ENCODE measurements around the gene LENG9.
"Not testable (repeated sequence)": the region's sequence is repeated elsewhere in the genome, so short reads cannot be mapped to it uniquely, and the experiment has no call there.

The LENG9 gene

GRCh38 chr19:54463531-54464043 is at the start of gene LENG9:
Gene LENG9, minus strand, starts transcription at chr19:54463778. Its CDS starts 252 bp downstream, at chr19:54463526.
- DNase-seq: peak; percentile 98

GRCh38 chr19:54509200-54509940 is 45.8 kb upstream of the LENG9 start:
- DNase-seq: not testable (repeated sequence)

GRCh38 chr19:54508487-54508886 is 44.9 kb upstream of the LENG9 start:
- not testable (repeated sequence) for DNase-seq

- DNase-seq: no peak
Measured at GRCh38 chr19:54507824-54508223, 44.2 kb upstream of the LENG9 start.

- DNase-seq: not testable (repeated sequence)
Measured at GRCh38 chr19:54507038-54507717, 43.6 kb upstream of the LENG9 start.

GRCh38 chr19:54506079-54506478 is 42.5 kb upstream of the LENG9 start:
- no peak for DNase-seq

- not testable (repeated sequence) for DNase-seq
Measured at GRCh38 chr19:54505542-54505941, 42.0 kb upstream of the LENG9 start.

GRCh38 chr19:54502518-54503048 is 39.0 kb upstream of the LENG9 start, which contains the start of gene LAIR2:
Gene LAIR2, plus strand, starts transcription at chr19:54502831. Its CDS starts 88 bp downstream, at chr19:54502919.
- DNase-seq: no peak

GRCh38 chr19:54498451-54498772 is 34.8 kb upstream of the LENG9 start:
- DNase-seq: not testable (repeated sequence)

GRCh38 chr19:54497747-54498450 is 34.3 kb upstream of the LENG9 start:
- DNase-seq: not testable (repeated sequence)

- DNase-seq: not testable (repeated sequence)
Measured at GRCh38 chr19:54495284-54495683, 31.7 kb upstream of the LENG9 start.

GRCh38 chr19:54493967-54494585 is 30.5 kb upstream of the LENG9 start:
- DNase-seq: no peak

- DNase-seq: not testable (repeated sequence)
Measured at GRCh38 chr19:54493056-54493455, 29.5 kb upstream of the LENG9 start.

- DNase-seq: no peak
Measured at GRCh38 chr19:54492568-54492967, 29.0 kb upstream of the LENG9 start.

- DNase-seq: no peak
Measured at GRCh38 chr19:54489766-54490165, 26.2 kb upstream of the LENG9 start.

- peak; percentile 76 for DNase-seq
Measured at GRCh38 chr19:54489341-54489740, 25.8 kb upstream of the LENG9 start.

- no peak for DNase-seq
Measured at GRCh38 chr19:54485851-54486250, 22.3 kb upstream of the LENG9 start.

GRCh38 chr19:54484451-54484850 is 20.9 kb upstream of the LENG9 start:
- no peak for DNase-seq

GRCh38 chr19:54482889-54483288 is 19.3 kb upstream of the LENG9 start:
- DNase-seq: no peak

GRCh38 chr19:54481326-54481930 is 17.9 kb upstream of the LENG9 start:
- peak; percentile 80 for DNase-seq

- DNase-seq: no peak
Measured at GRCh38 chr19:54480051-54480450, 16.5 kb upstream of the LENG9 start.

GRCh38 chr19:54478677-54479266 is 15.2 kb upstream of the LENG9 start:
- DNase-seq: peak; percentile 73
